HG03097 (cell line): ENCODE data around the gene RAB9A.
"Not testable (repeated sequence)": the region's sequence is repeated elsewhere in the genome, so short reads cannot be mapped to it uniquely, and the experiment has no call there.

Experiments used
- ATAC-seq: cut with Tn5 transposase; IDR thresholded peaks from one replicate; pipeline ENCODE4 v1.9.1; 2021; ENCODE audit not compliant: unreplicated experiment, low FRiP score

The RAB9A gene

GRCh38 chrX:13698432-13698831 is 9.5 kb downstream of the RAB9A start:
- ATAC-seq: no peak

- ATAC-seq: no peak
Observed at GRCh38 chrX:13699183-13699826, 10.4 kb downstream of the RAB9A start.

GRCh38 chrX:13700380-13700779 is 11.5 kb downstream of the RAB9A start:
- no peak for ATAC-seq

- ATAC-seq: no peak
Observed at GRCh38 chrX:13702111-13702789, 13.3 kb downstream of the RAB9A start.

GRCh38 chrX:13703135-13703534 is 14.2 kb downstream of the RAB9A start:
- no peak for ATAC-seq

GRCh38 chrX:13703589-13703988 is 14.7 kb downstream of the RAB9A start:
- ATAC-seq: no peak

- no peak for ATAC-seq
Observed at GRCh38 chrX:13711141-13711540, 22.2 kb downstream of the RAB9A start.

GRCh38 chrX:13716455-13716854 is 27.5 kb downstream of the RAB9A start:
- no peak for ATAC-seq

- ATAC-seq: no peak
Observed at GRCh38 chrX:13716905-13717304, 28.0 kb downstream of the RAB9A start.

- no peak for ATAC-seq
Observed at GRCh38 chrX:13717700-13718472, 29.0 kb downstream of the RAB9A start.

GRCh38 chrX:13719192-13719856 is 30.4 kb downstream of the RAB9A start:
- no peak for ATAC-seq

- ATAC-seq: no peak
Observed at GRCh38 chrX:13721371-13721770, 32.4 kb downstream of the RAB9A start.

- no peak for ATAC-seq
Observed at GRCh38 chrX:13721819-13722519, 33.0 kb downstream of the RAB9A start.

GRCh38 chrX:13724878-13725277 is 36.0 kb downstream of the RAB9A start:
- ATAC-seq: not testable (repeated sequence)

- ATAC-seq: not testable (repeated sequence)
Observed at GRCh38 chrX:13726583-13726982, 37.7 kb downstream of the RAB9A start.

- ATAC-seq: not testable (repeated sequence)
Observed at GRCh38 chrX:13730523-13730922, 41.6 kb downstream of the RAB9A start.

GRCh38 chrX:13732246-13733067 is 43.5 kb downstream of the RAB9A start:
- ATAC-seq: no peak

GRCh38 chrX:13733506-13733905 is 44.6 kb downstream of the RAB9A start:
- no peak for ATAC-seq

GRCh38 chrX:13734278-13735172 is 45.6 kb downstream of the RAB9A start, which contains the start of the genes OFD1 and TRAPPC2:
Gene OFD1 (plus strand): TSS chrX:13734748. CDS start chrX:13735072, 324 bp downstream.
Gene TRAPPC2 (minus strand): TSS chrX:13734620. CDS start chrX:13719963, 14,657 bp downstream.
- ATAC-seq: peak; percentile 90
